GM23248 (cell line): ENCODE results near the gene PEX12. TPM values are rescaled to one million over a fixed set of nuclear protein-coding genes. Genes with fewer than 3 reads are reported as not detected.

Experiments used
- DNase-seq: peaks from one replicate; pipeline ENCODE4 v3.0.0-alpha.2; 2015
- H2AFZ ChIP-seq: fragments of 200-600 bp; sonication (generic); 2 replicates; pipeline ENCODE4 v1.6.1; 2016; ENCODE audit warnings: antibody characterized with exemption
- H3F3A ChIP-seq: fragments of 200-600 bp; sonication (generic); 2 replicates; pipeline ENCODE4 v1.6.1; 2016; ENCODE audit warnings: mild to moderate bottlenecking, antibody characterized with exemption, mixed run types; ENCODE audit not compliant: insufficient read depth
- H3K27ac ChIP-seq: fragments of 200-600 bp; sonication (generic); 2 replicates; pipeline ENCODE4 v1.5.1; 2016; ENCODE audit warnings: mild to moderate bottlenecking
- H3K27me3 ChIP-seq: fragments of 200-600 bp; sonication (generic); replicated peaks from 2 replicates; pipeline ENCODE4 v1.6.1; 2016; ENCODE audit warnings: mild to moderate bottlenecking; ENCODE audit not compliant: insufficient read depth
- H3K36me3 ChIP-seq: fragments of 200-600 bp; sonication (generic); 2 replicates; pipeline ENCODE4 v1.6.1; 2016; ENCODE audit warnings: low read depth, mild to moderate bottlenecking
- H3K4me1 ChIP-seq: fragments of 200-600 bp; sonication (generic); 2 replicates; pipeline ENCODE4 v1.6.1; 2016; ENCODE audit warnings: mild to moderate bottlenecking; ENCODE audit not compliant: insufficient read depth
- H3K4me2 ChIP-seq: fragments of 200-600 bp; sonication (generic); one replicate; pipeline ENCODE4 v1.6.1; 2016; ENCODE audit warnings: mild to moderate bottlenecking; ENCODE audit not compliant: unreplicated experiment
- H3K4me3 ChIP-seq: fragments of 200-600 bp; sonication (generic); 2 replicates; pipeline ENCODE4 v1.5.1; 2016; ENCODE audit warnings: mild to moderate bottlenecking
- H3K79me2 ChIP-seq: fragments of 200-600 bp; sonication (generic); 2 replicates; pipeline ENCODE4 v1.6.1; 2016; ENCODE audit warnings: mild to moderate bottlenecking; ENCODE audit not compliant: insufficient read depth
- H3K9ac ChIP-seq: fragments of 200-600 bp; sonication (generic); 2 replicates; pipeline ENCODE4 v1.6.1; 2016; ENCODE audit warnings: mild to moderate bottlenecking
- H3K9me2 ChIP-seq: fragments of 200-600 bp; sonication (generic); 2 replicates; pipeline ENCODE4 v1.6.1; 2016; ENCODE audit warnings: mixed run types, mild to moderate bottlenecking, moderate library complexity; ENCODE audit not compliant: insufficient read depth
- H3K9me3 ChIP-seq: fragments of 200-600 bp; sonication (generic); one replicate; pipeline ENCODE4 v1.6.1; 2017; ENCODE audit warnings: low read depth
- H4K20me1 ChIP-seq: fragments of 200-600 bp; sonication (generic); 2 replicates; pipeline ENCODE4 v1.6.0; 2016; ENCODE audit not compliant: insufficient read depth
- EZH2 ChIP-seq: fragments of 200-600 bp; sonication (generic); IDR thresholded peaks from 2 replicates; pipeline ENCODE4 v1.6.1; 2018; ENCODE audit warnings: antibody characterized with exemption, mild to moderate bottlenecking; ENCODE audit not compliant: insufficient read depth, poor library complexity, severe bottlenecking
- EZH2phosphoT487 ChIP-seq: fragments of 200-600 bp; sonication (generic); IDR thresholded peaks from 2 replicates; pipeline ENCODE4 v1.6.1; 2018; ENCODE audit warnings: antibody characterized with exemption, moderate library complexity, mild to moderate bottlenecking, low read depth; ENCODE audit not compliant: insufficient read depth
- WGBS, 2 experiments: methylation state at CpG; one replicate each; pipeline ENCODE4 v1.1.6; 2015 to 2017; ENCODE audit warnings: low lambda C conversion rate in 2 of 2, low coverage in 1 of 2; ENCODE audit errors: missing lambda C conversion rate in 2 of 2; 5-methylcytosine and 5-hydroxymethylcytosine counted together
- in situ Hi-C: fragments of 300-500 bp; cut with MboI; formaldehyde crosslinking; loops from 2 replicates; pipeline ENCODE4 v1.15.0; 2020
- polyA plus RNA-seq: library from polyadenylated mRNA; unstranded; fragments of >200 nt; fragmentation: Nextera tagmentation; extraction: Ambion mirVana; gene quantifications from 2 replicates; pipeline ENCODE4 v1.2.1, GENCODE V29; 2016
- total RNA-seq: library from RNA; depleted of rRNA; stranded (reverse); fragments of >200 nt; shearing (Covaris generic); gene quantifications from 2 replicates; pipeline ENCODE4 v1.2.3, GENCODE V29; 2014

Gene PEX12
- total and polyA plus RNA-seq, 2 experiments from 2014 or later: 6.3 to 7.9 TPM

- H3K4me1 ChIP-seq: no peaks in the 10 kb centered on the region
- no peak overlapping the region for H3K4me2 ChIP-seq
- no peak overlapping the region for H3K27ac ChIP-seq
- no peak for TF ChIP-seq EZH2phosphoT487
- TF ChIP-seq EZH2: no peak
- no peaks in the 10 kb centered on the region for H3K36me3 ChIP-seq
- no peaks in the 10 kb centered on the region for H3F3A ChIP-seq
- H3K9ac ChIP-seq: no peak overlapping the region
- H2AFZ ChIP-seq: no peak overlapping the region
- no peaks in the 10 kb centered on the region for H3K9me3 ChIP-seq
- H4K20me1 ChIP-seq: no peaks in the 10 kb centered on the region
- H3K27me3 ChIP-seq: peaks cover 19% of the 10 kb centered on the region; the same call in 1 of the 2 replicates
- H3K9me2 ChIP-seq: no peaks in the 10 kb centered on the region
- in situ Hi-C loops: no loop called here
- DNase-seq: no peak
- no peaks in the 10 kb centered on the region for H3K79me2 ChIP-seq
- H3K4me3 ChIP-seq: no peak overlapping the region
- 48 to 73% methylated on average over 1 of the region's 1 CpG for WGBS, 2 experiments
Measured at GRCh38 chr17:35543856-35544255, 34.5 kb downstream of the PEX12 start.

GRCh38 chr17:35542990-35543389 is 35.4 kb downstream of the PEX12 start:
- no peak for DNase-seq
- H3K4me2 ChIP-seq: no peak overlapping the region
- H3K27ac ChIP-seq: no peak overlapping the region
- in situ Hi-C loops: no loop called here
- no peaks in the 10 kb centered on the region for H3K9me2 ChIP-seq
- no peak for TF ChIP-seq EZH2phosphoT487
- H3F3A ChIP-seq: peaks cover under 1% of the 10 kb centered on the region; the same call in 1 of the 2 replicates
- H4K20me1 ChIP-seq: no peaks in the 10 kb centered on the region
- H3K79me2 ChIP-seq: no peaks in the 10 kb centered on the region
- H3K4me1 ChIP-seq: no peaks in the 10 kb centered on the region
- H3K4me3 ChIP-seq: no peak overlapping the region
- no peaks in the 10 kb centered on the region for H3K9me3 ChIP-seq
- H2AFZ ChIP-seq: no peak overlapping the region
- peaks cover 14% of the 10 kb centered on the region; the same call in 1 of the 2 replicates for H3K27me3 ChIP-seq
- no peaks in the 10 kb centered on the region for H3K36me3 ChIP-seq
- H3K9ac ChIP-seq: no peak overlapping the region

- no peak for TF ChIP-seq EZH2
- Histone ChIP-seq H3K9me2 (no peaks in the 10 kb centered on the region), H3K4me1 (no peaks in the 10 kb centered on the region), H3K27ac (no peak overlapping the region), H3K9ac (no peak overlapping the region), H3K36me3 (no peaks in the 10 kb centered on the region), H3K79me2 (no peaks in the 10 kb centered on the region), H3K9me3 (no peaks in the 10 kb centered on the region), H4K20me1 (no peaks in the 10 kb centered on the region), H3K4me3 (no peak overlapping the region), H2AFZ (peak overlapping the region; percentile 65), H3K4me2 (no peak overlapping the region), H3K27me3 (peaks cover 3% of the 10 kb centered on the region; the same call in 1 of the 2 replicates), H3F3A (peaks cover 5% of the 10 kb centered on the region; the same call in 1 of the 2 replicates)
- in situ Hi-C loops: no loop called here
- DNase-seq: no peak
- WGBS, 2 experiments: 65 to 66% methylated on average over 1 of the region's 1 CpG
Measured at GRCh38 chr17:35541434-35541833, 36.9 kb downstream of the PEX12 start.

DNA sequence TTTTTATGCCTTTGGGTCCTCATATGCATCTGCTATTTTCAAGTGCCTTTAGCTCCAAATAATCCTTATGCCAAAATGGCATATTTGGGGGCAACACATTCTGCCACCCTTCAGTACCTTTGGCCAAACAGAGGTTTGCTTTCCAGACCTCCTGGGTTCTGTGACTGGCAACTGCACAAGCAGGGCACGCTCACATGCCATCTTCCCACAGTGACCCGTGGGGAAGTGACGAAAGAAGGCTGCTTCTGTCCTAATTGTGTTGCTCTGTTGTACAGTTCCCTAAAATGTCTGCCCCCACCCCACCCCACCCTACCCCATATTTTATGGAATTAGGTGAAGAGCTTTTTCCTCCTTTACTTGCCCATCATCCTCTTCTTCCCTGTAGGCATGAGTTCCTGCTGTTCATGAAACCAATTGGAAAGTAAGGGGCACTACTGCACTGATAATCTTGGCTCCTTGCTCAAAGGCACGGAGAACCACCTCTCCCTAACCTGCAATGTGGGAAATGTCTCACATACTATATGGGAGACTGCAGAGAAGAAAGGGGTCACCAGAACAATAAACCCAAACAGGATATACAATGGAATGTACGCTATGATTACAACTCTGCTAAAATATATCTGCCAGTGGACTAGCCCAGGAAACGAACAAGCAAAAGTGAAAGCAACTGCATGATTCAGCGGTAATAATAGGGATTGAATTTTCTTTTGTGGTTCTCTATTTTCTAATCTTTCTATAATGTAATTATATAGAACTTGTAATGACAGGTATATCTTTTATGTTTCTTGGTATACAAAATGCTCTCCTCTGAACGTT is 37.6 kb downstream of the PEX12 start:
- 56 to 59% methylated on average over 8 of the region's 8 CpGs for WGBS, 2 experiments
- Histone ChIP-seq H2AFZ (peak overlapping the region; percentile 65), H3K4me3 (no peak overlapping the region), H3K36me3 (no peaks in the 10 kb centered on the region), H3K9ac (no peak overlapping the region), H3K27ac (no peak overlapping the region), H4K20me1 (no peaks in the 10 kb centered on the region), H3K79me2 (no peaks in the 10 kb centered on the region), H3K9me2 (no peaks in the 10 kb centered on the region), H3K27me3 (no peaks in the 10 kb centered on the region; the same call in 1 of the 2 replicates), H3K4me1 (no peaks in the 10 kb centered on the region), H3K4me2 (no peak overlapping the region), H3K9me3 (no peaks in the 10 kb centered on the region), H3F3A (peaks cover 5% of the 10 kb centered on the region; the same call in 1 of the 2 replicates)
- TF ChIP-seq EZH2: no peak
- TF ChIP-seq EZH2phosphoT487: no peak
- in situ Hi-C loops: no loop called here
- DNase-seq: peak; percentile 20
